Measurements from ENCODE around the gene KIRREL3. TPM values are rescaled to one million over a fixed set of nuclear protein-coding genes. Genes with fewer than 3 reads are reported as not detected.

The KIRREL3 gene
- total and polyA plus RNA-seq, 2 of the 8 experiments (the other 6 are each of a cell fraction or from before 2014, with no cell fraction given) = 0.29 to 0.32 TPM

DNA sequence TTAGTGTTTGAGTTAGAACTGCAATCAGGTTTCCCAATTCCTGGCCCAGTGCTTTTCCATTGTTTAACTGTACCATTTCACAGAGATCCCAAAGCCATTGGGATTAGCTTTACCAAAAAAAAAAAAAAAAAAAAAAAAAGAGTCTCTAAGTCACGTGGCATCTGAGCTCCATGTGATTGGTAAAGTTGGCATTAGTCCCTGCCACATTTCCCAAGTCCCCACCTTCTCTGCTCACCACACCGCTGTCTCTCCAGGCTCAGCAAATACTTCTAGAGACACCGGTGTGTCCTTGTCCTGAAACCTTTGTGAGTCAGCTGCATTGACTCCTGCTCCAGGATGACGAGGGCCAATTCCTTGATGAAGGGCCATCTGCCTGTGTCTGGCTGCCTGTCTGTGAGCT, 305.3 kb downstream of the KIRREL3 start:
- no peak overlapping the region for H3K4ac ChIP-seq (replicated peaks; ENCODE audit: insufficient read length, low read depth, low read length)
- no peak overlapping the region for H3K56ac ChIP-seq (replicated peaks; ENCODE audit: insufficient read length, low read depth, low read length)
- no peak overlapping the region for H3K27ac ChIP-seq (ENCODE audit: low read depth, low read length)
- H3K27me3 ChIP-seq (replicated peaks in 1 of 4; ENCODE audit: control insufficient read depth in 3 of 4, extremely low read depth in 1 of 4, insufficient read depth in 3 of 4, low read length in 3 of 4) = no peaks in the 10 kb centered on the region; a peak in 1 of 7 replicates
- no peaks in the 10 kb centered on the region for H4K20me1 ChIP-seq (replicated peaks in 1 of 2; ENCODE audit: control insufficient read depth in 1 of 2, insufficient read depth in 2 of 2, low read length in 2 of 2)
- no peak overlapping the region for H3K23ac ChIP-seq (ENCODE audit: insufficient read length)
- H2AK5ac ChIP-seq (ENCODE audit: low read depth, low read length) = no peak overlapping the region
- H2BK20ac ChIP-seq (ENCODE audit: low read length) = no peak overlapping the region
- WGBS, 2 experiments (ENCODE audit: extremely low coverage in 1 of 2, insufficient coverage in 1 of 2, insufficient read length in 1 of 2, insufficient replicate concordance in 2 of 2, low coverage in 1 of 2, low lambda C conversion rate in 2 of 2, missing lambda C conversion rate in 1 of 2) = 83% methylated on average over 3 of the region's 4 CpGs; no CpG with 5 or more reads in 1 of the 2 experiments
- no peak overlapping the region for H4K91ac ChIP-seq (replicated peaks; ENCODE audit: insufficient read length, low read length)
- no peak for DNase-seq (ENCODE audit: low read depth in 1 of 2, low spot score in 2 of 2)
- H3K79me1 ChIP-seq (ENCODE audit: low read depth, low read length) = no peaks in the 10 kb centered on the region
- no peaks in the 10 kb centered on the region; a peak in 1 of 4 replicates for H3K9me3 ChIP-seq (ENCODE audit: insufficient read depth in 2 of 2, low read depth in 1 of 2, low read length in 1 of 2)
- H3K4me1 ChIP-seq (replicated peaks in 1 of 4; ENCODE audit: control insufficient read depth in 3 of 4, insufficient read depth in 4 of 4, low read length in 3 of 4) = peaks cover 0 to 8% (median 0%) of the 10 kb centered on the region in 4 experiments; a peak in 1 of 7 replicates
- H3K23me2 ChIP-seq (ENCODE audit: low read depth, low read length) = no peaks in the 10 kb centered on the region; the same call in 1 of the 2 replicates
- ChIA-PET CTCF (ENCODE audit: partially characterized antibody) (interaction anchor here (0.7 to 2.8 kb wide), 8 partner anchors 8 to 254 kb away, joined by 3 to 9 read pairs (median 3); no protein-coding TSS in a partner anchor), POLR2A (ENCODE audit: partially characterized antibody) (no interaction called here)
- H3K18ac ChIP-seq (ENCODE audit: extremely low read depth, low read length) = no peak overlapping the region
- H3K14ac ChIP-seq (ENCODE audit: insufficient read length) = no peak overlapping the region
- no peak for FAIRE-seq
- no peak overlapping the region for H2BK15ac ChIP-seq (ENCODE audit: low read length)
- no peak overlapping the region for H4K8ac ChIP-seq (ENCODE audit: extremely low read depth, insufficient read depth, low read length)
- H2BK120ac ChIP-seq (replicated peaks; ENCODE audit: low read depth, low read length) = no peak overlapping the region
- H2BK12ac ChIP-seq (ENCODE audit: low read depth, low read length) = no peak overlapping the region
- H3K4me3 ChIP-seq (ENCODE audit: extremely low read depth in 1 of 4, insufficient read depth in 2 of 4, low read depth in 3 of 4, low read length in 4 of 4) = no peak overlapping the region
- no peak overlapping the region for H4K5ac ChIP-seq (ENCODE audit: insufficient read length, low read depth, low read length)
- H2BK5ac ChIP-seq (ENCODE audit: low read depth, low read length) = no peak overlapping the region
- no peak overlapping the region for H3K9ac ChIP-seq (replicated peaks in 1 of 4; ENCODE audit: extremely low read depth in 1 of 4, low read depth in 3 of 4, low read length in 3 of 4)
- no peak overlapping the region; the same call in 1 of the 2 replicates for H2AFZ ChIP-seq (ENCODE audit: low read length)
- no peak overlapping the region for H3K4me2 ChIP-seq (ENCODE audit: insufficient read depth in 1 of 2, low read depth in 2 of 2, low read length in 2 of 2)
- no peaks in the 10 kb centered on the region for H3K79me2 ChIP-seq (ENCODE audit: control insufficient read depth in 1 of 2, insufficient read depth in 2 of 2, low read length in 2 of 2)
- no peaks in the 10 kb centered on the region for H3K36me3 ChIP-seq (ENCODE audit: control insufficient read depth in 2 of 4, insufficient read depth in 4 of 4, low read length in 3 of 4)
- TF ChIP-seq POLR2A (IDR thresholded peaks at IDR 0.05; ENCODE audit: control extremely low read depth in 1 of 2, low read depth in 2 of 2, low read length in 2 of 2) (no peak), POU5F1 (IDR thresholded peaks at IDR 0.05; ENCODE audit: low read depth, low read length) (no peak), CREB1 (IDR thresholded peaks at IDR 0.05) (no peak), CBX5 (IDR thresholded peaks at IDR 0.05; ENCODE audit: low read depth, low read length) (no peak), SUZ12 (IDR thresholded peaks at IDR 0.05; ENCODE audit: low read length) (no peak), KDM4A (IDR thresholded peaks at IDR 0.05; ENCODE audit: low read depth, low read length, severe bottlenecking) (no peak), KDM5A (IDR thresholded peaks at IDR 0.05; ENCODE audit: low read length) (no peak), SP1 (IDR thresholded peaks at IDR 0.05; ENCODE audit: low read depth, low read length) (no peak), USF2 (IDR thresholded peaks at IDR 0.05; ENCODE audit: low read length) (no peak), SP4 (IDR thresholded peaks at IDR 0.05; ENCODE audit: low read length) (no peak), CBX8 (IDR thresholded peaks at IDR 0.05; ENCODE audit: borderline replicate concordance, low read depth, low read length) (no peak), RXRA (IDR thresholded peaks at IDR 0.05; ENCODE audit: insufficient read depth, low read depth, low read length) (no peak), SRF (IDR thresholded peaks at IDR 0.05; ENCODE audit: low read depth, low read length) (no peak), ZNF274 (IDR thresholded peaks at IDR 0.05; ENCODE audit: borderline replicate concordance, extremely low read depth, low read length) (no peak), BRCA1 (IDR thresholded peaks at IDR 0.05; ENCODE audit: low read depth, low read length) (no peak)

Data from H1 (cell line).